Sigmoid colon (tissue), 7 donors: ENCODE data around the gene SHF. TPM values are rescaled to one million over a fixed set of nuclear protein-coding genes. Genes with fewer than 3 reads are reported as not detected.

Source experiments
- DNase-seq: peaks from one replicate; pipeline ENCODE4 v3.0.0-alpha.2; 2019
- H3K27ac ChIP-seq, 4 donors: fragments of 200-600 bp; sonication (generic); one replicate each; pipeline ENCODE4 v1.5.1; 2016 to 2019; ENCODE audit warnings: mild to moderate bottlenecking in 1 of 4
- H3K27me3 ChIP-seq, 3 donors: fragments of 200-600 bp; sonication (generic); one replicate each; pipeline ENCODE4 v1.5.1; 2019; ENCODE audit warnings: mild to moderate bottlenecking in 1 of 3
- H3K36me3 ChIP-seq, 4 donors: fragments of 200-600 bp; sonication (generic); one replicate each; pipeline ENCODE4 v1.5.1; 2016 to 2019
- H3K4me1 ChIP-seq, 4 donors: fragments of 200-600 bp; sonication (generic); one replicate each; pipeline ENCODE4 v1.5.1; 2017 to 2019
- H3K4me3 ChIP-seq, 4 donors: fragments of 200-600 bp; sonication (generic); one replicate each; pipeline ENCODE4 v1.5.1; 2017 to 2019; ENCODE audit warnings: mild to moderate bottlenecking in 2 of 4, moderate library complexity in 1 of 4
- H3K9me3 ChIP-seq, 4 donors: fragments of 200-600 bp in 3 of 4; sonication (generic) in 3 of 4; one replicate each; pipeline versions ENCODE4 v1.5.1 to v1.6.1; 2013 to 2019
- CTCF ChIP-seq, 4 experiments: fragments of 450-650 bp in 3 of 4; fragments of 200-600 bp in 1 of 4; IDR thresholded peaks; one replicate each; pipeline ENCODE4 v1.5.1; 2016 to 2019; ENCODE audit warnings: antibody characterized with exemption in 4 of 4, mild to moderate bottlenecking in 3 of 4, moderate library complexity in 2 of 4
- EP300 ChIP-seq, 4 donors: sonication (generic); formaldehyde crosslinking; IDR thresholded peaks; one replicate each; pipeline ENCODE4 v1.6.1; 2017; ENCODE audit warnings: antibody characterized with exemption in 4 of 4
- POLR2A ChIP-seq, 2 donors: fragments of 450-650 bp; IDR thresholded peaks; one replicate each; pipeline ENCODE4 v1.6.1; 2016; ENCODE audit warnings: antibody characterized with exemption in 2 of 2, mild to moderate bottlenecking in 2 of 2, moderate library complexity in 2 of 2
- POLR2AphosphoS5 ChIP-seq, 4 donors: sonication (generic); formaldehyde crosslinking; IDR thresholded peaks; one replicate each; pipeline ENCODE4 v1.6.1; 2017; ENCODE audit warnings: antibody characterized with exemption in 4 of 4
- WGBS, 2 donors: extraction: QIAGEN DNeasy Blood & Tissue Kit; methylation state at CpG; one replicate each; pipeline ENCODE4 v1.1.7; 2013; 5-methylcytosine and 5-hydroxymethylcytosine counted together
- intact Hi-C: fragments of 100-400 bp; cut with DNase I; formaldehyde crosslinking; loops from one replicate; pipeline ENCODE4 v1.15.1; 2023
- polyA plus RNA-seq, 3 donors: library from polyadenylated mRNA; stranded (reverse); fragments of 200-250 nt; gene quantifications; one replicate each; pipeline ENCODE4 v1.2.3, GENCODE V29; 2013
- total RNA-seq, 4 donors: library from RNA; depleted of rRNA; stranded (reverse); fragments of >200 nt; gene quantifications; one replicate each; pipeline ENCODE4 v1.1.0, GENCODE V29; 2016
- donor health status: healthy with polysubstance abuse.
- donor health status: Bipolar disorder and iron deficiency.
- donor health status: healthy.

The SHF gene
- total and polyA plus RNA-seq, 7 donors = 3.5 to 28.5 (median 13.2) TPM

- H3K4me3 ChIP-seq = no peak overlapping the region
- H3K4me1 ChIP-seq = peaks cover 0 to 23% (median 17%) of the 10 kb centered on the region in 4 donors
- no peak for DNase-seq
- TF ChIP-seq EP300 (IDR thresholded peaks at IDR 0.05) = no peak
- no peak for TF ChIP-seq CTCF (IDR thresholded peaks at IDR 0.05)
- TF ChIP-seq POLR2AphosphoS5 (IDR thresholded peaks at IDR 0.05) = no peak
- TF ChIP-seq POLR2A (IDR thresholded peaks at IDR 0.05) = no peak
- no peaks in the 10 kb centered on the region for H3K9me3 ChIP-seq
- no peak overlapping the region for H3K27ac ChIP-seq
- H3K27me3 ChIP-seq = no peaks in the 10 kb centered on the region
- H3K36me3 ChIP-seq = no peaks in the 10 kb centered on the region
- intact Hi-C loops = loop anchor here (2.0 kb wide), 1 partner anchor 239 kb away; no protein-coding TSS in a partner anchor
- WGBS, 2 donors = 95 to 96% methylated on average over 14 of the region's 14 CpGs
Observed at GRCh38 chr15:45161666-45162065, 26.1 kb downstream of the SHF start.

- Histone ChIP-seq H3K27me3 (no peaks in the 10 kb centered on the region), H3K27ac (no peak overlapping the region)
- intact Hi-C loops = no loop called here
Observed at GRCh38 chr15:45157974-45158373, 29.8 kb downstream of the SHF start.

GRCh38 chr15:45156744-45157455 lies 30.9 kb downstream of the SHF start:
- no peak overlapping the region for H3K27ac ChIP-seq
- WGBS, 2 donors = 85 to 90% methylated on average over 7 of the region's 7 CpGs
- H3K9me3 ChIP-seq = no peaks in the 10 kb centered on the region

More at GRCh38 chr15:45157974-45158373, 29.8 kb downstream of the SHF start:
- TF ChIP-seq POLR2AphosphoS5 (IDR thresholded peaks at IDR 0.05) (peak in 1 of 4 donors; percentile 12), CTCF (IDR thresholded peaks at IDR 0.05) (no peak)
- Histone ChIP-seq H3K4me1 (peaks cover 0 to 6% (median 3%) of the 10 kb centered on the region in 4 donors), H3K36me3 (no peaks in the 10 kb centered on the region), H3K4me3 (no peak overlapping the region), H3K9me3 (no peaks in the 10 kb centered on the region)
- no peak for DNase-seq
- 64 to 75% methylated on average over 1 of the region's 1 CpG for WGBS, 2 donors

GRCh38 chr15:45155739-45156138 lies 32.0 kb downstream of the SHF start:
- peaks cover 0 to 7% (median 0%) of the 10 kb centered on the region in 4 donors for H3K36me3 ChIP-seq
- no peak for TF ChIP-seq POLR2A (IDR thresholded peaks at IDR 0.05)
- no peak for TF ChIP-seq EP300 (IDR thresholded peaks at IDR 0.05)
- TF ChIP-seq CTCF (IDR thresholded peaks at IDR 0.05) = no peak
- TF ChIP-seq POLR2AphosphoS5 (IDR thresholded peaks at IDR 0.05) = no peak
- no peaks in the 10 kb centered on the region for H3K4me1 ChIP-seq
- intact Hi-C loops = no loop called here
- no peak overlapping the region for H3K4me3 ChIP-seq
- DNase-seq = no peak
- no peaks in the 10 kb centered on the region for H3K27me3 ChIP-seq
- WGBS, 2 donors = 88 to 95% methylated on average over 8 of the region's 8 CpGs
- no peak overlapping the region for H3K27ac ChIP-seq
- no peaks in the 10 kb centered on the region for H3K9me3 ChIP-seq

More at GRCh38 chr15:45156744-45157455, 30.9 kb downstream of the SHF start:
- Histone ChIP-seq H3K4me3 (no peak overlapping the region), H3K36me3 (peaks cover 0 to 4% (median 0%) of the 10 kb centered on the region in 4 donors), H3K4me1 (no peaks in the 10 kb centered on the region), H3K27me3 (no peaks in the 10 kb centered on the region)
- TF ChIP-seq POLR2AphosphoS5 (IDR thresholded peaks at IDR 0.05) (no peak), POLR2A (IDR thresholded peaks at IDR 0.05) (no peak), CTCF (IDR thresholded peaks at IDR 0.05) (no peak), EP300 (IDR thresholded peaks at IDR 0.05) (no peak)
- no peak for DNase-seq
- intact Hi-C loops = no loop called here
